ENCODE results near the gene UBAC2.
A peak's percentile ranks its signal among the peaks of the same experiment; 100 is the strongest.
"Not testable (repeated sequence)": the region's sequence is repeated elsewhere in the genome, so short reads cannot be mapped to it uniquely, and the experiment has no call there.

The UBAC2 gene

DNA sequence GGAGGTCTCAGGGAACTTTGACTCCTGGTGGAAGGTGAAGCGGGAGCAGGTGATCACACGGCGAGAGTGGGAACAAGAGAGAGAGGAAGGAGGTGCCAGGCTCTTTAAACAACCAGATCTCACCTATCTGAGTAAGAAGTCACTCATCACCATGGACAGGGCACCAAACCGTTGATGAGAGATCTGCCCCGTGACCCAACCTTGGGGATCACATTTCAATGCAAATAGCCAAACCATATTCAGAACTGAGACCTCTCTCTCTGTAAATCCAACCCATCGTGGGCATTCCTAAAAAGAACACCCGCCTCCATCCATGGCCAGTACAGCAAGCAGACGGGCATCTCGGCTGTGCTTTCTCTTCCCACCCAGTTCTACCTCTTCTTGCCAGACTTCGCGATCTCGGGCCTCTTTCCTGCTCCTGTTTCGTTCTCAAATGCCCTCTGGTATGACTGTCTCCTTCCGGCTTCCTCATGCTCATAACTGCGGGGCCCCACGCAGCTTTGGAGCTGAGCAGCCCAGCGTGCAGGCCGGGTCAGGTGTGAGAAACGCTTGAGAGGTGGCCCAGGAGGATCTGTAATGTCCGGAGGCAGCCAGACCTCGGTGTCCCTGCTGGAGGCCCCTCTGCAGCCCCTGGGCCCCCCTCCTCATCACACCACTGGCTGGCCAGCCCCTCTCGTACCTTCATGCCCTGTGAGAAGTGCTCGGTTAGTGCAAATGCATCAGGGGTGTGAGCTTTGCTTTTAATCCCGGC is 203.5 kb downstream of the UBAC2 start:
- DNase-seq: no peak

DNA sequence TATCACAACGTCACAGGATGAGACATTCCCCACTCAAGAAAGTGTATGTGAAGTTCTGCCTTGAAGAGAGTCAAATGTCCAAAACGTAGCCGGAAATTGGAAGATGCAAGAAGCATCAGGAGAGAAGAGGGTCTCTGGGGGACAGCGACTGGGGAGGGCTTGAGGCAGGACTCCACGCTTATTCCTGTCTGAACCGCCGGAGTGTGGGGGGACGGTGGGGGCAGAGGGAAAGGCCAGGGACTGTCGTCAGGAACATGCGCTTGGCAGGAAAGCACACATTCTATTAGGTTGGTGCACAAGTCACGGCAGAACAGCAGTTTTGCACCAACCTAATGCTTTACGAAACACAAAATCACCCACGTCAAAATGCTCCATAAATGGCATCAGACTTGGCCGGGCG is 205.3 kb downstream of the UBAC2 start:
- no peak for DNase-seq

DNA sequence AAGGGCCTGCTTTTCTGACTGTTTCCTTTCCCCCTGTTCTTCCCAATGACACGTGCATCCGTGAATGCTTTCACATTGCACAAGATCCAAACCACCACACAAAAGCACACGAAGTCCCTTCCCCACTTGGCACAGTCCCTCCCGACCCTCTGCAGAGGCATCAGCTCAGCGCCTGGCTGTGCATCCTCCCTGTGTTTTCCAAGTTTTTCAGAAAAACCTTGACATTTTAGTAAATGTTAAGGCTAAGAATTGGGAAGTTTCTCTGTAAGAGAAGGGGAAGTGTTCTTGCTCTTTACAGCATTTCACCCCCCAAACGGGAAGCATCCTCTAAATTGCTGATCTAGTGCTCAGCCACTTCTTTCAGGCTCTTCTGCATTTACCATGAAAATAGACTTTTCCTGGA is 206.1 kb downstream of the UBAC2 start:
- no peak for DNase-seq

DNA sequence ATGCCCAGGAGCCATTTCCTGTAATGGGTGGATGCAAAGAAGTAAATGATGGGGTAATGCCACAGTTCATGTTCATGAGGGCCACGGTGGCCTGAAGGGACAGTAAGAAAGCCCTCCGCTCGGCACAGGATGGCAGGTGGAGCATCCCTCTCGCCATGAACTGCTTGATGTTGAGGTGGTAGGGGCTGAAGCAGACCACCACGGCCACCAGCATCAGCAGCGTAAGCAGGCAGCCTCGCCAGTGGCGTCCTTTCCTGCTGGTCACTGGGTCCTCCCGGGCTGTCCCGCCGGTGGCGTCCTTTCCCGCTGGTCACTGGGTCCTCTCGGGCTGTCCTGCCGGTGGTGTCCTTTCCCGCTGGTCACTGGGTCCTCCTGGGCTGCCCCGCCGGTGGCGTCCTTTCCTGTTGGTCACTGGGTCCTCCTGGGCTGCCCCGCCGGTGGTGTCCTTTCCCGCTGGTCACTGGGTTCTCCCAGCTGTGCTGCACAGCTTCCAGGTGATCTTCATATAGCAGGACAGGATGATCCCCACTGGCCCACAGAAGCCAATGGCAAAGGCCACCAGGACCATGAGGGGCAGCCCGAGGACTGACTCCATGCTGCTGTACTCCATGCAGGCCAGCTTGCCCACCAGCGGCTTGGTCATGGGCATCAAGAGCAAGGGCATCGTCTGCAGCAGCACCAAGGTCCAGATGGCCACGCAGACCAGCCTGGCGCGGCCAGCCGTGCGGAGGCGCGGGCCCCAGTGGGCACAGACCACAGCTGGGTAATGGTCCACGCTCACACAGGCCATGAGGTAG is 207.4 kb downstream of the UBAC2 start:
- DNase-seq: no peak

DNA sequence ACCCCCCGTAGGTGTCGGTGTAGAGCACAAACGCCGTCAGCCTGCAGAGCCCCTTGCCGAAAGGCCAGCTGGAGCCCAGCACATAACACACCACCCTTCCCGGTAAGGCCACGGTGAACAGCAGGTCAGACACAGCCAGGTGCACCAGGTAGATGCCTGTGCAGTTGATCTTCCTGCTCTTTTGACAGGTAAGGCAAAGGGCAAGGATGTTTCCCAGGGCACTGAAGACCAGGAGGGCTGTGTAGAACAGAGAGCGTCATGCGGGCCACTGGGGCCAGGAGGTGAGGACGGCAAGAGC is 208.0 kb downstream of the UBAC2 start:
- no peak for DNase-seq

DNA sequence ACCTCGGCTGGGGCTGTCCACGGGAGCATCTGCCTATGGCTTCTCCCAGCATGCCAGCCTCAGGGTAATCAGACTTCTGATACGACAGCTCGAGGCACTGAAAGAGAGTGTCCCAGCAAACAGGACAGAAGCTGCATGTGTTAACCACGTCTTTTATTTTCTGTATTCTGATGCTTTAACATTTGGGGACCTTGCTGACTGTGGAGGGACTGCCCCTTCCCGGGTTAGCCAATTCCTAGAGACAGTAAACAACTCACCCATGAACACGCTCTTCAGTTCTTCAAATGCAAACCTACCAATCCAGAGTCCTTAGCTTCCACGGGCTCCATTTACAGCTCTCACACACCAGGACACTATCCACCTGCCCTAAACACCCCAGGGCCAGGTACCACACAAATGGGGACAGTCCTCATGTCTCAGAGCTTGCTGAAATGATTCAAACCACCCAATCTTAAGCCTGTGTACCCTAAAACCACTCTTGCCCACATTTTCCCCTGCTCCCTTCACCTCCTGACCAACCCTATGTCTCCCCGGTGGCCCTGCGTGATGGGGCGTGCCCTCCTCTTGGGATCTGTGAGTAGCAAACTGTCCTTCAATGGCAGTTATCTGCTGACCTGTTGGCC is 208.9 kb downstream of the UBAC2 start:
- DNase-seq: not testable (repeated sequence)

DNA sequence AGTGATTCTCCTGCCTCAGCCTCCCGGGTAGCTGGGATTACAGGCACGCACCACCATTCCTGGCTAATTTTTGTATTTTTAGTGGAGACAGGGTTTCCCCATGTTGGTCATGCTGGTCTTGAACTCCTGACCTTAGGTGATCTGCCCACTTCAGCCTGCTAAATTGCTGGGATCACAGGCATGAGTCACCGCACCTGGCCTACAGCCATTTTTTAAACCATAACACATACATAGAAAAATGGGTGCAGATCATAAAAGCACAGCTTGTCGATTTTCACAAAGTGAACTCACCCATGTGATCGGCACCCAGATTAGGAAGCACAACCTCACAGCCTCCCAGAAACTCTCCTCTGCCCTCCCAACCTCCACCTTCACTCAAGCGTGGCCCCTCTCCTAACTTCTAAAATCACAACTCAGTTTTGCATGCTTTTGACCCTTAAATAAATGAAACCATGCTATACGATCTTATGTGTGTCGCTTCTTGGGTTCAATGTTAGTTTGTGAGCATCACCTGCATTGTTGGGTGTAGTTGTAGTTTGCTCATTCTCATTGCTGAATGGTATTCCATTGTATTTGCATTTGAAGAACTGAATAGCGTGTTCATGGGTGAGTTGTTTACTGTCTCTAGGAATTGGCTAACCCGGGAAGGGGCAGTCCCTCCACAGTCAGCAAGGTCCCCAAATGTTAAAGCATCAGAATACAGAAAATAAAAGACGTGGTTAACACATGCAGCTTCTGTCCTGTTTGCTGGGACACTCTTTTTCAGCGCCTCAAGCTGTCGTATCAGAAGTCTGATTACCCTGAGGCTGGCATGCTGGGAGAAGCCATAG is 210.2 kb downstream of the UBAC2 start:
- not testable (repeated sequence) for DNase-seq

DNA sequence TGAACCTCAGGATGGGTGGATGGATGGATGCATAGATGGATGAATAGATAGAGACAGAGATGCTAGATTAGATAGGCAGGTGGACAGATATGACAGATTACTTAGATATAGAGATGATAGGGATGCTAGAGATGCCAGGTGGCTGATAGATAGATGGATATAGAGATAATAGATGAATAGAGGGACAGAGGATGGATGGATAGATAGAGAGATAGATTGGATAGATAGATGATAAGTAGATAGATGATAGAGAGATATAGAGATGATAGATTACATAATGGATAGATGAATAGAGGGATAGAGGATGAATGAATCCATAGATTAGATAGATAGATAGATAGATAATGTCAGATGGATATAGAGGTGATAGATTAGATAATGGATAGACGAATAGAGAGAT is 212.2 kb downstream of the UBAC2 start:
- DNase-seq: no peak

DNA sequence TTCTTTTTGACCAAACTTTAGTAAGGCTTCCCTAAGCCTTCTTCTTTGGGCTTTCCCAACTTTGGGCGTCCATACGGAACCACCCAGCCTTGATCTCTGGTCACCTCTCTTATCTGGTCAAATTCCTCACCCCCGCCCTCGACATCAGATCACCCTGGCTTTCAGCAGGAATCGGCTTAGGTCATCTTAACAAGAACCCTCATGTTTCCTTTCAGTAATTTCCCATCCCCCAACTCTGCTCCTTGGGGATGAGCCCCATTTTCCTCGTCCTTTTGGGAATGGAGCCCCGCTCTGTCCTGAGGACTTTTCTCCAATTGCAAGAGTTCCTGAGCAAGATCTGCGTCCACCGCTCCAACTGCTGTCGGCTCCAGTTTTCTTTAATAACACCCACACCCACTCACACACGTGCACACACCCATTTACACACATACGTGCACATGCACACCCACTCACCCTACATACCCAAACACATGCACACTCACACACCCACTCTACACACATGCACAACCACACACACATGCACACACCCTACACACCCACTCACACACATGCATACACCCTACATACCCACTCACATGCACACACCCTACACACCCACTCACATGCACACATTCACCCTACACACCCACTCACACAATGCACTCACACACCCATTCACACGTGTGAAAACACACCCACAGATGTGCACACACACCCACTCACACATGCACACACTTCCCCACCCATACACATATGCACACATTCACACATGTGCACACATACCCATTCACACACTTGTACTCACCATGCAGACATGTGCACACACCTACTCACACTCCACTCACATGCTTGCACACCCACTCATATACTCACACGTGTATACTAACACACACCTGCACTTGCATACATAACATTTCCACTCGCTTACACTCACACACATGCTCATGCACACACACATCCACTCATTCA is 213.7 kb downstream of the UBAC2 start:
- DNase-seq: no peak

DNA sequence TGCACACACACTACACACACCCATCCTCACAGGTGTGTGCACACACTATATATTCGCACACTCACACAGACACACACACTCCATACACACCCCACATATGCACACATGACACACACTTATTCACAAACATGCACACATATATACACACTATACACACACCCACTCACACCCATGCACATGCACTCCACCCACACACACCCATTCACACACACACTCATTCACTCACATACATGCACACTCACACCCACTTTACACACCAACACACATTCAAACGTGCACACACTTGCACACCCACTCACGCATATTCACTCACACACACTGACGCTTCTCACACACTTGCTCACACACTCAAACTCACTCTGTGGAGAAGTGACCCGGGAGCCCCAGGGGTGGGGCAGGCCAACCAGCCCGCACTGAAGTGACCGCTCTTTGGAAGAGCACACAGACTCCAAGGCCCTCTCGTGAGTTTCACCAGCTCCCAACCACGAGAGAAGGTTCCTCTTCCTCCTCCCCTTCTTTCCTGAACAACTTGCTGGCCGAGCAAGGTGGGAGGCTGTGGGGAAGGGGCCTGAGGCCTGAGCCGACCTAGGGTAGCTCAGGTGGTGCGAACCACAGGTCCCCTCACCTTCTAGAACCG is 214.5 kb downstream of the UBAC2 start:
- no peak for DNase-seq

DNA sequence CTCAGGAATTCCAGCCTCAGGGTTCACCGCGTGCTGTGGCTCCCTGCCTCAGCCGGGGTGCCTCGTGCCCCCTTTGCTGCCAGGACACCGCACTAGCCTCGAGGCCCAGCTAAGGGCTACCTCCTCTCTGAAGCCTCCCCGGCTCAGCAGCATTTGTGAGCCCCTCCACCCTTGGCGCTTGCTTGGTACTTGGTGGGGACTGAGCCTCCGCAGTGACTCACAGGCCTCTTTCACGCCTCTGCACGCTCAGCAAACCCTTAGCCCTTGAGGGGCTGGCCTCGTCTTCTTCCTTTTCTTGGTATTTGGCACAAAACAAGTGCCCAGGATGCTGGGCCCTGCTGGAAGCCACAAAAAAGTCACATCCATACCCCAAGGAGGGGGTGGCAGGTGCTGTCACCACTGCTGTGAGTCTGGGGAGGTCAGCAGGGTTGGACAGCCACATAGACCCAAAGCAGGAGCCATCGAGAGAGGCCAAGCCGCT is 215.2 kb downstream of the UBAC2 start:
- peak; percentile 76 for DNase-seq

DNA sequence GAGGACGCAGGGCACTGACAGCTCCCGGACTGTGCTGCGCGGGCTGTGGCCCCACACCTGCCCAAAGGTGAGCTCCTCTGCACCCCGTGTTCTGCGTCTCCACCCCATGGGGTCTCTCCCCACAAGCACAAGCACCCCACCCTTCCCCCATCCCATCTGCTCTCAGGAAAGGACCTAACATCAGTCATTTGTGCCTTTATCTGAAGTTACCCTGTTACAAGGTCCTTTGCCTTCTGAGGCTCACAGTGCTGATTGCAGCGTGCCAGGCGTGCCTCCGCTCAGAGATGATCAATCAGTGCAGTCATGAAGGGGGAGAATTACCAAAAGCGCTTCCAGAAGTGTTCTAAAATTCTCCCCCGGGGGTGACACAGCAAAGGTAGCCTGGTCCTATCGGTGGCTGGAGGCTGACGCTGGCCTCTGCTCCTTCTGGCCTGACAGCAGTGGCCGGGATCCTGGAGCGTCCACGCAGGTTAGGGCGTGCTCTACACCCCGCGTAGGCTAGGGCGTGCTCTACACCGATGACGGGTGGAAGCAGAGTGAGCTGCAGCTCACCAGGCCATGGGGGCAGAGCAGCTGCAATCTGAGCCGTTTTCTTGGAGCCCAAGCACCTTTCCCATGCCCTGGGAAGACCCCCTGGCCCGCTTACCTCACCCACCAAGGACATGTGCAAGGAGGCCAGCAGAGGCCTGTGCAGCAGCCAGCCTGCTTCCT is 215.9 kb downstream of the UBAC2 start:
- no peak for DNase-seq

DNA sequence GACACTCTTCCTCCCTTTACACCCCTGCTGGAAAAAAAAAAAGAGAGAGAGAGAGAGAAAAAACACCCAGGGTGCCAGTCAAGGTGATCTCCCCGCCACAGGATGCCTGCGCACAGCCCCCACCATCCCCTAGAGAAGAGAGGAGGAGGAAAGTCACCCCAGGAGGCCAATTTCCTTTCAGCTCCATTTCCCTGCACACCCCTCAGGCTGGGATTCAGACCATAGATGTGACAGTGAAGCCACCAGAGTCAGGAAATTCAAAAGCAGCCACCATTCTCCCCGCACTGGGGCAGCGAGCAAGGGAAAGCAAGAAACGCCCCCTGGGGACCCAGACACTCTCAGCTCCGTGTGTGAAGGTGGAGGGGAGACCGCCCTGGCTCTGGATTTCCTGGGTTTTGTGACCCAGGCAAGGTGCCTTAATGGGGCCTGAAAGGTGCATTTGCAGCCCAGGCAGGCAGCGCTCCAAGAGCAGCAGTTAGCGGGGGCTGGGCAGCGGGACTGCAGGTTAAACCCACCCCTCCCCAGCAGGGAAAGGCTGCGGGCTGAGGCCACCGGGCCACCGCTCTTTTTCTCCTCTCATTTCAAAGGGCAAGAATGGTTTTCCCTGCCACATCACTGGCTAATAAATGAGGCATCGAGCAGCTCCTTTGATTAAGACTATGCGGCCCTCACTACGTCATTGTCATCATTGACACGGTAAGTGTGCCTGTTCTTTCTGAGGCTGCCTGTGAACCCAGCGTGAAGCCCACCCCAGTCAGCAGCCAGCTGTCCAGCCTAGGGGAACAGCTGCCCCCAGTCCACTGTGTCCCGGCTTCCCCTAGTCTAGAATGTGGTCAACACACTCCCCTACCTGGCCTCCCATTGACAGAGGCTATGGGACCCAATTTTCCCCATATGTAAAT is 216.8 kb downstream of the UBAC2 start:
- no peak for DNase-seq

DNA sequence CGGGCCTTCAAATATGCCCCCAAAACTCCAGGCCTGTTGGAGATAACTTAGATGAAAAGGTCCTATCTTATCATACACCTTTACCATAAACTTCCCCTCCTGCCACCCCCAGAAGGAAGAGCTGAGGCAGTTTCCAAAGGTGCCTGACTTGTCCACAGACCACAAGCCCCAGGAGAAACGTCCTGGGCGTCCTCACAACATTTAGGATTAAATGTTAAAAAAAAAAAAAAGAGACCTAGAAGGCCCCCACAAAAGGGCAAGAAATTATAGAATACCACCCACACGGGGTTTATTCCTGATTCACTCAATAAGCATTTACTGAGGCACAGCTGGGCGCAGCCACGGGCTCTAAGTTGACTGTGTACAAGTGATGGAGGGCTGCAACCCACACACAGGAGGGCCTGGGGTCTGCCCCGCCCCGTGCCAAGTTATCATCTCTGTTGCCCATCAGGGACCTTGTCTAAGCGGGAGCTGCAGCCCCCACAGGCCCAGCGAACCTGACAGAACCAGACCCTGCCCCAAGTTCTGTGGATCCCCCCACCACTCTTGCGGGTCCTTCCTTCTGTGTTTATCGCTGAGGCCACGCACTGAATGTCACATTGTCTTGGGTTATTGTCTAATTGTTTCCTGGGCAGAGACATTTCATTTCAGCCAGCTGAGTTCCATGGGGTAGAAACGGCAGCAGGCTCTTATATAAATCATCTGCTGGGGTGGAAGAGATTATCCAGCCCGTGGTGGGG is 217.6 kb downstream of the UBAC2 start:
- peak; percentile 54 for DNase-seq

DNA sequence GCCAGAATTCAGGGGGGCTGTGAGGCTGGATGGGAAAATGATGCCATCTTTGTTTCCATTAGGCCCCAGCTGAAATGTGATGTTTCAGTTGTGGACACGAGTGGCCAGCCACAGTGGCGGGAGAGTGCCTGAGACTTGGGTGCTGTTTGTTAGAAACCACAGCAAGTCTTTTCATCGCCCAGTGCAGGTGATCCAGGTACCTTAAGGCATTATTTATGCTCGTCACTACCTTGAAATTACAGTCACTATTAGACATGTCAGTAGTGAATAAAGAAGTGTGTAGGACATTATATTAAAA is 218.1 kb downstream of the UBAC2 start:
- no peak for DNase-seq

DNA sequence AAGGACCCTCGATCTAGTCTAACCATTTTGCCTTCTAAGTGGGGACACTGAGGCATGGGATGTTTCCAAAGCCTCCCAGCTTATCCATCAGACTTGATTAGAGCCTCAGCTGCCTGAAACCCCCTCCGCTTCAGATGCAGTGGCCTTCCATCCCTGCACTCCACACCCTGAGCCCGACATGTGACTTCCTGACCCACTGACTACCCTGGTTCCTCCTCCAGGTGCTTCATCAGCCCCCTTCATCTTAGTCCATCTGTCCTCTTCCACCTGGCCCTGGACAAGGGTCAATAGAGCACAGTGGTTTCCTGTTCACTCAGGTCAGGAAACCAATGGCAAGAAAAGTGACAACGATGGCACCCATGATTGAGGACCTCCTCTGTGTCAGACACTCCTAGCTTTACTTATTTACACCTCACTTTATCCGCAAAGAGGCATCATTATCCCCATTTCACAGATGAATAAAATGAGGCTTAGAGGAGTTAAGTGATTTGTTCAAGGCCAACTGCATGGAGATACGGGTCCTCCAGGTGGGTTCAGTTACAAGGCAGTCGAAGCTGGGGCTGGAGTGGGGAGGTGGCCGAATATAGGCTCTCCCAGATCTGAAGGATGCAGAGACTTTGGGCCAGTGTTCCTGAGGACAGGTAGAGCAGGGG is 219.1 kb downstream of the UBAC2 start:
- DNase-seq: no peak

DNA sequence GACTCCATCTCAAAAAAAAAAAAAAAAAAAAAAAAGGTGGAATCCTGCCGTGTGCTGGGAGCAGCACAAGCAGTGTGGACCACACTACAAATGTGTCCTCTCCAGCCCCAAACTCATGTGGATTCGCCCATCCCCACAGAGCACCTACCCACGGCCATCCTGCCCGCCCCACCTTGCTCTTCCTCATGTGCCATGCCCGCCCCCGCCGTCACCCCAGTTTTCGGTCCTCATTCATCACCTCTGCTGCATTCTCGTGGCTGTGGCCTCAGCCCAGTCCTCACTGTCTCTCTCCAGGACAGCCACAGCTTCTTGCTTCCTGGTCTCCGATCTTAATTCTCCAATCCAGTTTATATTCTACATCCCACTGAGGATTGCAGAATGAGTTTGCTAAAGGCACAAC is 220.6 kb downstream of the UBAC2 start:
- no peak for DNase-seq

DNA sequence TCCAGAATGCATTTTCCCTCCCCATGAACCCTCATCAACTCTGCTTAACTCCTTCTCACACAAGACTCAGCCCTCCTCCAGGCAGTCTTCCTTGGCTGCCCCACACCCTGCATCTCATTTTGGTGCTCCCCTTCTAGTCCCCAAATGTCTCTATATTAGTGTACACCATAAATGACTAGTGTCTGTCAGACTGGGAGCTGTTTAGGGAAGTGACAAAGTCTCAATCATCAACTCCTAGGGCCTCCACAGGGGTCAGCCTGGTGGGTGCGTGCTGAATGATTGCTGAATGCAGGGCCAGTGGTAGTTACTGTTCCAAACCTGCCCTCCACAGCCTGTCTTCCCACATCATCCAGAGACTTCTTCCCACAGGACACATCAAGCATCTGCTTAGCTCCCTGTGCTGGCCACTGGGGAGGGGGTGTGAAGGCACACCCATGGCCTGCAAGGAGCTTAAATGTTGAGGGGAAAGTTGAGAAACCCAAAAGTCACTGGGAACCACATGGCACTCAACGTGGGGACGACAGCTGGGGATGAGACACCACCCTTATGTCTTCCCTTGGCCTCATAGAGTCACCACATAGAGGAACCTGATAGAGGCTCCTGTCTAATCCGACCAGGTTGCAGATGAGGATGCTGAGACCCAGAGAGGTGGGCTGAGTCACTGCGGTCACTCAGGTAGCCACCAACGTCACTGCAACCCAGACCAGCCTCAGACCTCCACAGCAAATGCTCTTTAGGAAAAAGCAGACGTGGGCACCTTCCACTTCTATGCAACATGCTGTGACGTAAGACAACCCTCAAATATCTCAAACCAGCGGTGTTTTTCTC is 221.3 kb downstream of the UBAC2 start:
- no peak for DNase-seq

Measured in stimulated activated CD4-positive, alpha-beta T cell treated with anti-CD3 and anti-CD28 coated beads, Interleukin-15, amount 100 ng/mL, for 24 hours (primary cell).